Glomerular endothelial cell (primary cell): ENCODE measurements around the gene COPS4. TPM values are rescaled to one million over a fixed set of nuclear protein-coding genes. Genes with fewer than 3 reads are reported as not detected.
"Not testable (repeated sequence)": the region's sequence is repeated elsewhere in the genome, so short reads cannot be mapped to it uniquely, and the experiment has no call there.

Experiments
- DNase-seq: peaks from one replicate; pipeline ENCODE4 v3.0.0-alpha.2; 2011; ENCODE audit warnings: low read depth, low spot score; ENCODE audit errors: extremely low read depth
- total RNA-seq: library from RNA; depleted of rRNA; stranded (reverse); fragments of >200 nt; gene quantifications from 2 replicates; pipeline ENCODE4 v1.2.3, GENCODE V29; 2015

COPS4 gene
- total RNA-seq, 1 donor from 2014 or later, result 43.5 TPM

DNA sequence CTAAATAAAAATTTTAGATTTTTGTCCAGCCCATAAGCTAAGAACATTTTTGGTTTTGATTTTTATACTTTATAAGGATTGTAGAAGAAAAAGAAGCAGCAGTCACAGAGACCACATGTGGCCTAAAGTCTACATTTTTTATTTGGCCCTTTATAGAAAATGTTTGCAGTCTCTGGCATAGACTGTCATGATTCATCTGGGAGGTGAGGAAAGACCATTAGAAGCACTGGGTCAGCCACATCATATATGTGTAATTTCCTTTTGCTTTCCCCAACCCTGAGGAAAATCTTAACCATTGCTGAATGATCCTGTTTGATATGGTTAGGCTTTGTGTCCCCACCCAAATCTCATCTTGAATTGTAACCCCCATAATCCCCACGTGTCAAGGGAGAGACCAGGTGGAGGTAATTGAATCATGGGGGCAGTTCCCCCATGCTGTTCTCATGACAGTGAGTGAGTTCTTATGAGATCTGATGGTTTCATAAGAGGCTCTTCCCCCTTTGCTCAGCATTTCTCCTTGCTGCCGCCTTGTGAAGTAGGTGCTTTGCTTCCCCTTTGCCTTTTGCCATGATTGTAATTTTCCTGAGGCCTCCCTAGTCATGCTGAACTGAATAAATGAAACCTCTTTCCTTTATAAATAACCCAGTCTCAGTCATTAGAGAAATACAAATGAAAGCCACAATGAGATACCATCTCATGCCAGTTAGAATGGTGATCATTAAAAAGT, 12.1 kb upstream of the COPS4 start:
- no peak for DNase-seq

- DNase-seq, result not testable (repeated sequence)
Measured at GRCh38 chr4:83023599-83023998, 11.4 kb upstream of the COPS4 start.

- no peak for DNase-seq
Measured at GRCh38 chr4:83024233-83024632, 10.8 kb upstream of the COPS4 start.

- no peak for DNase-seq
Measured at GRCh38 chr4:83025563-83025962, 9.4 kb upstream of the COPS4 start.

- no peak for DNase-seq
Measured at GRCh38 chr4:83028976-83029375, 6.0 kb upstream of the COPS4 start.

- no peak for DNase-seq
Measured at GRCh38 chr4:83029688-83030087, 5.3 kb upstream of the COPS4 start.

DNA sequence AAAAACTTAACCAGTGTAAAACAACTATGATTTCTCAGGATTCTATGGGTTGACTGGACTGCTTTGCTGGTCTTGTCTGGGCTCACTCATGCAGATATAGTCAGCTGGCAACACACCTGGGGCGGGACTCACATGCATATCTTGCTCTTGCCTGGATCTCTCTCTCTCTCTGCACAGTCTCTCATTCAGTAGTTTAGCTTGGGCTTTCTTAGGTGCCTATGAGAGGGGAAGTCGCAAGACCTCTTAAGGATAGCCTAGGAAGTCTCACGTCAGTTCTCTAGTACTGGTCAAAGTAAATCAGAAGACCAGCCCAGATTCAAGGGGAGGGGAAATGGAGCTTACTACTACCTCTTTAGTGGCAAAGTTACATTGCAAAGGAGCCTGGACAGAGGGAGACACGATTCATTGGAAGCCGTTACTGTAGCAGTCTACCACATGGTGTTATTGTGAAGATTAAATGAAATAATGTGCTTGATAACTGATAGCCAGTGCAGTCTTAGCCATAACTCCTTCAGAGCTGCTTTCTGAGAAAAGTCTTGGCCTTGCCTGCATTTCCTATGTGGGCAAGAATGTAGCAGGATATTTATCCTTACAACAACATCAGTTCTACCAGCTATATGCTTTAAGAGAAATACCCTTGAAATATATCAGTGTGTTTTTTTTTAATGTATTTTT, 2.1 kb downstream of the COPS4 start:
- no peak for DNase-seq

DNA sequence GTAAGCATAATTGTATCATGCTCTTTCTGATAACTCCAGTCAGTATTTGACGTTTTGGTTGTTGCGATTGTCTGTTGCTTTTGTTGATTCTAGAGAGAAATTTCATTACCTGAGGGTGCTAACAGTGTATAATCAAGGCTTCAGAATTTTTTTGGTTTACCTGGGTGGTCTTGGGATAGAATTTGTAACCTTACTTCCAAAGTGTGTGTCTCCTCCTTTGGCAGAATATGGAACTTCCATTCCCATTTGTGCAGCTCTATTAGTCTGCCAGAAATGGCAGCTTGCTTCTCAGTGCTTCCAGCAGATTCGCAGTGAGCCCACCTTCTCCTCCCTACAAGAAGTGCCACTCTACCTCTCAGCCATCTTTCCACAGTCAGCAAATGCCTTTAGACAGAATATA, 5.3 kb downstream of the COPS4 start:
- DNase-seq, result no peak

- DNase-seq, result not testable (repeated sequence)
Measured at GRCh38 chr4:83043157-83043556, 8.2 kb downstream of the COPS4 start.

GRCh38 chr4:83043801-83044407, 8.9 kb downstream of the COPS4 start:
- DNase-seq, result no peak

DNA sequence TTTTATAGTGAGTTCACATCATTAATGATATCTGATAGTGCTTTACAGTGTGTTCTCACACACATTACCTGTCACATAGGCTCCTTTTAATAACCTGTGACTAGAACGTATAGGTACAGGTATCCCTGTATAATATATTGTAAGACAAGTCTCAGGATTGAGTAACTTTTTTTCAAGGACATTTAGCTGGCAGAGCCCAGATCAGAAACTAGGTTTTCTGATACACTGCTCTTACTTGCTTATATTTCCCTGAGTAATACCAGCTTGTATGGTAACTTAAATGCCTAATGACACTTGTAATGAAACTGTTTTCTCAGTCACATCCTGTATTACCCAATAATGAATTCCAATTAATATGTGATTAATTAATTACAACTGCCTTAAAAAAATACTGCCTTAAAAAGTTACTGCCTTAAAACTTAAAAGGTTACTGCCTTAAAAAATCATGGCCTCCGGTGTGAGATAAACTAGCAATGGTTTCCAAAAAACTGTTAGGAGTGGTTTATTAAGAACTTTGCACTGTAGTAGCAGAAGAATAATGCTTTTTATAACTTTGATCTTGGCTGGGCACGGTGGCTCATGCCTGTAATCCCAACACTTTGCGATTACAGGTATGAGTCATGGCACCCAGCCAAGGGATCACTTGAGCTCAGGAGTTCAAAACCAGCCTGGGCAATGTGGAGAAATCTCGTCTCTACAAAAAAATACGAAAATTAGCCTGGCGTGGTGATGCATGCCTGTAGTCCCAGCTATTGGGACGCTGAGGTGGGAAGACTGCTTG, 11.9 kb downstream of the COPS4 start:
- no peak for DNase-seq

DNA sequence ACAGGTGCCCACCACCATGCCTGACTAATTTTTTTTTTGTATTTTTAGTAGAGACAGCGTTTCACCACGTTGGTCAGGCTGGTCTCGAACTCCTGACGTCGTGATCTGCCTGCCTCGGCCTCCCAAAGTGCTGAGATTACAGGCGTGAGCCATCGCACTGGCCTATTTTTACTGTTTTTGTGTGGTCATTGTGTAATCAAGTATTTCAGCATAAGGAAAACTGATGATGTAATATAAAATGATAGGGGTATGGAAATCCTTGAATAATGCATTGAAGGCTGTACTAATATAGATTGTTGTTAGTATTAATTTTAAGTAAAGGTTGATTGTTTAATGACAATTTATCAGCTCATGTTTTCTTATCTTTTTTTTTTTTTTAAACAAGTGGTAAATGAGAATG, 13.8 kb downstream of the COPS4 start:
- not testable (repeated sequence) for DNase-seq

DNA sequence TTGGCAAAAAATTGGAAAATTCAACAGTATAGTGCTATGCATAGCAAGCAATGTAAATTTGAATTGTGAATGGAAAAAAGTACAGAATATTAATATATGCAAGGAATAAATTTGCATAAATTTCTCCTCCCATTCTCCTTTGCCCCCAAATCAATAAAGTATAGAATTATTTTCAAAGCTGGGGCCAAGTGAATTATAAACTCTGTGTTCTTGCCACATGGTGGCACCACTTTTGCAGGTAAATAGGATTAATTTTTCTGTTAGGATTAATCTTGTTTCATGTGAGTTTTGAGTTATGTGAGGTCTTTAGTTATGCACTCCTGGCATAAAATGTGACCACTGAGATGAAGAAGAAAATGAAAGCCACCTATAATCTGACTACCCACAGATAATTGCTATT, 19.9 kb downstream of the COPS4 start:
- no peak for DNase-seq

- no peak for DNase-seq
Measured at GRCh38 chr4:83062739-83063138, 27.8 kb downstream of the COPS4 start.

- no peak for DNase-seq
Measured at GRCh38 chr4:83065266-83065665, 30.3 kb downstream of the COPS4 start.

- no peak for DNase-seq
Measured at GRCh38 chr4:83067058-83067639, 32.2 kb downstream of the COPS4 start.

GRCh38 chr4:83071116-83071515, 36.1 kb downstream of the COPS4 start:
- peak; percentile 34 for DNase-seq

DNA sequence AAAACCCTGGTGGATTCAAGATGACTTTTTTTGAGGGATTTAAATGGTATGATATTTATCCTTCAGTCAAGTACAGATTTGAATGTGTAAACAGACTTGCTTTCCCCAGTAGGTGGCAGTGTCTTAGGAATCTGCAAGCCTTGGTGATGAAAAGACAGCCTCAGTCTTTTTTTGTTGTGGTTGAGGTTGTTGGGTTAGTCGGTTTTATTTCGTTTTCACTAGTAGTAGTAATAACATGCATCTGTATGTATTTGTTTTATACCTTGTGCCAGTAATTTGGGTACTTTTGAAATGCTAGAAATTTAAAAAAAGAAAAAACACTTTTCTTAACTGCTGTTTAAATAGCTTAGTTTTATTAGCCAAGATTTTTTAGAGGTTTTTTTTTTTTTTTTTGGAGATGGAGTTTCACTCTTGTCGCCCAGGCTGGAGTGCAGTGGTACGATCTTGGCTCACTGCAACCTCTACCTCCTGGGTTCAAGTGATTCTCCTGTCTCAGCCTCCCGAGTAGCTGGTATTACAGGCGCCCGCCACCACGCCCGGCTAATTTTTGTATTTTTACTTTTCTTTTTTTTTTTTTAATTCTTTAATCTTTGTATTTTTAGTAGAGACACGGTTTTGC, 39.2 kb downstream of the COPS4 start:
- DNase-seq, result peak; percentile 72

- DNase-seq, result not testable (repeated sequence)
Measured at GRCh38 chr4:83074783-83075182, 39.8 kb downstream of the COPS4 start.

DNA sequence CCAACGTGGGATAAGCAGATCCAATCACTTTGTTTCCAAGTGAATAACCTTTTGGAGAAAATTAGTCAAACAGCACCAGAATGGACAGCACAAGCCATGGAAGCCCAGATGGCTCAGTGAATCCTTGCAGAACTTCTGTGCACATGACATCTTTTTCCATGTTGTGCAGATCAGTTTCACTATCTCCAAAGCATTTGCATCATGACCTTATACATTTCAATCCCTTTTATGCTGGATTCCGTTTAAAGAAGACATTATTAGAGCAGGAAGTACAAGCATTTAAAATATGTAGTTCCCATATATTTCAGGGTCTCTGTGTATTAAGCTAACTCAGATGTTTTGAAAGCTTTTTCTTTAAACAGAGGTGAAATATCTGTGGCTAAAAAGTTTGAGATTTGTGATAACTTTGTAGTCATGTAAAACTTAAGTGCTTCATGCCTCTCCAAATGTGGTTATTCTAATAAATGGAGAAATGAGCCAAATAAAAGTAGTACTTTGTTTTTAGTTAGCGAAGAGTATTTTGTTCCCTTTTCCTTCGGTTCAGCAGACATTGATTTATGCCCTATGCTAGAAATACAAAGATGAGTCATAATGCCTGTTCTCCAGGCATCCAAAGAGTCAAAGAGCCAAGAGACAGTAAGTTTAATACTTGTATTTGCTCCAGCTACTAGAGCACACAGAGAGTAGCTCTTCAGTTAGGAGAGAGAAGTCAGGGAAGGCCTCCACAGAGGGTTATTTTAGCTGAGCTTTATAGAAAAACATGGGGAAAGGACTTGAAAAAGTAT, 40.5 kb downstream of the COPS4 start:
- no peak for DNase-seq
